Measurements from ENCODE around the gene PPP3CA. TPM values are rescaled to one million over a fixed set of nuclear protein-coding genes. Genes with fewer than 3 reads are reported as not detected.

PPP3CA gene
- total RNA-seq, 2 donors from 2014 or later, result 13.7 to 20.8 TPM

DNA sequence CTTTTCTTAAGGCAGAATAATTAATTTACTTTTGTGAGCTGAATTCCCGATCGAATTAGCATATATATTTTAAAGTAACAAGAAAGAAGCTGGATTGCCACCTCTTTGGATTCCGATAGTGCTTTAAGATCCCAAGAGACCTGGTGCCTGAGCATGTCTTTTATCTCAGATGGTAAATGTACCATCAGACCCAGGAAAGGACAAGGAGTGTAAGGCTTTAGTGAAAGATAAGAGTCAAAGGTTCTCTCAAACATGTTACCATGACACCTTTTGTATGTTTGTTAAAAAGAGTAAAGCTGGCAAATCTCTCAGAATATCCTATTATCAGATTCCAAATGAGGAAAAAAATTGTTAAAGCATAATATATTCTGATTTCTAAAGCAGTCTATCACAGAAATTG is 198.8 kb downstream of the PPP3CA start:
- WGBS, 2 donors, result 89 to 90% methylated on average over 3 of the region's 3 CpGs

GRCh38 chr4:101147283-101147682 is 200.0 kb downstream of the PPP3CA start:
- Histone ChIP-seq H3K4me3 (no peak overlapping the region), H3K27me3 (no peaks in the 10 kb centered on the region), H3K4me1 (peaks cover 9% of the 10 kb centered on the region), H3K9me3 (no peaks in the 10 kb centered on the region), H3K36me3 (replicated peaks in 1 of 2; ENCODE audit: insufficient read depth in 1 of 2, low read depth in 2 of 2) (no peaks in the 10 kb centered on the region), H3K27ac (no peak overlapping the region)
- DNase-seq (no peak), ATAC-seq (no peak)
- TF ChIP-seq, protein P1, sequence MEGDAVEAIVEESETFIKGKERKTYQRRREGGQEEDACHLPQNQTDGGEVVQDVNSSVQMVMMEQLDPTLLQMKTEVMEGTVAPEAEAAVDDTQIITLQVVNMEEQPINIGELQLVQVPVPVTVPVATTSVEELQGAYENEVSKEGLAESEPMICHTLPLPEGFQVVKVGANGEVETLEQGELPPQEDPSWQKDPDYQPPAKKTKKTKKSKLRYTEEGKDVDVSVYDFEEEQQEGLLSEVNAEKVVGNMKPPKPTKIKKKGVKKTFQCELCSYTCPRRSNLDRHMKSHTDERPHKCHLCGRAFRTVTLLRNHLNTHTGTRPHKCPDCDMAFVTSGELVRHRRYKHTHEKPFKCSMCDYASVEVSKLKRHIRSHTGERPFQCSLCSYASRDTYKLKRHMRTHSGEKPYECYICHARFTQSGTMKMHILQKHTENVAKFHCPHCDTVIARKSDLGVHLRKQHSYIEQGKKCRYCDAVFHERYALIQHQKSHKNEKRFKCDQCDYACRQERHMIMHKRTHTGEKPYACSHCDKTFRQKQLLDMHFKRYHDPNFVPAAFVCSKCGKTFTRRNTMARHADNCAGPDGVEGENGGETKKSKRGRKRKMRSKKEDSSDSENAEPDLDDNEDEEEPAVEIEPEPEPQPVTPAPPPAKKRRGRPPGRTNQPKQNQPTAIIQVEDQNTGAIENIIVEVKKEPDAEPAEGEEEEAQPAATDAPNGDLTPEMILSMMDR (IDR thresholded peaks at IDR 0.05), result no peak
- no peak for TF ChIP-seq POLR2A (IDR thresholded peaks at IDR 0.05)
- intact Hi-C loops (cut with DNase I), result no loop called here

More for the DNA sequence above, 198.8 kb downstream of the PPP3CA start:
- TF ChIP-seq POLR2A (IDR thresholded peaks at IDR 0.05), result no peak
- TF ChIP-seq, protein P1 (IDR thresholded peaks at IDR 0.05), result no peak
- H3K36me3 ChIP-seq (replicated peaks in 1 of 2; ENCODE audit: insufficient read depth in 1 of 2, low read depth in 2 of 2), result no peaks in the 10 kb centered on the region
- peaks cover 9% of the 10 kb centered on the region for H3K4me1 ChIP-seq
- H3K27ac ChIP-seq, result no peak overlapping the region
- no peaks in the 10 kb centered on the region for H3K9me3 ChIP-seq
- intact Hi-C loops (cut with DNase I), result no loop called here
- H3K27me3 ChIP-seq, result no peaks in the 10 kb centered on the region
- DNase-seq (no peak), ATAC-seq (no peak)
- H3K4me3 ChIP-seq, result no peak overlapping the region

- H3K27me3 ChIP-seq, result no peaks in the 10 kb centered on the region
- H3K27ac ChIP-seq, result no peak overlapping the region
- H3K4me3 ChIP-seq, result no peak overlapping the region
- DNase-seq (no peak), ATAC-seq (no peak)
- H3K9me3 ChIP-seq, result no peaks in the 10 kb centered on the region
- no peak for TF ChIP-seq POLR2A (IDR thresholded peaks at IDR 0.05)
- TF ChIP-seq, protein P1 (IDR thresholded peaks at IDR 0.05), result no peak
- H3K36me3 ChIP-seq (replicated peaks in 1 of 2; ENCODE audit: insufficient read depth in 1 of 2, low read depth in 2 of 2), result no peaks in the 10 kb centered on the region
- intact Hi-C loops (cut with DNase I), result no loop called here
- H3K4me1 ChIP-seq, result peaks cover 9% of the 10 kb centered on the region
These were observed 202.3 kb downstream of the PPP3CA start for GRCh38 chr4:101145021-101145420.

- ATAC-seq, result no peak
- H3K4me3 ChIP-seq, result no peak overlapping the region
- WGBS, 2 donors, result 81 to 82% methylated on average over 4 of the region's 4 CpGs
- TF ChIP-seq, protein P1 (IDR thresholded peaks at IDR 0.05), result no peak
- no peak for TF ChIP-seq POLR2A (IDR thresholded peaks at IDR 0.05)
- H3K9me3 ChIP-seq, result no peaks in the 10 kb centered on the region
- DNase-seq, result no peak
- H3K27me3 ChIP-seq, result no peaks in the 10 kb centered on the region
- H3K4me1 ChIP-seq, result no peaks in the 10 kb centered on the region
- no peak overlapping the region for H3K27ac ChIP-seq
- intact Hi-C loops (cut with DNase I), result no loop called here
- no peaks in the 10 kb centered on the region for H3K36me3 ChIP-seq (replicated peaks in 1 of 2; ENCODE audit: insufficient read depth in 1 of 2, low read depth in 2 of 2)
These were observed 205.1 kb downstream of the PPP3CA start for GRCh38 chr4:101142259-101142658.

GRCh38 chr4:101141855-101142254 is 205.5 kb downstream of the PPP3CA start:
- ATAC-seq (no peak), DNase-seq (no peak)
- Histone ChIP-seq H3K4me1 (no peaks in the 10 kb centered on the region), H3K27ac (no peak overlapping the region), H3K27me3 (no peaks in the 10 kb centered on the region), H3K9me3 (no peaks in the 10 kb centered on the region), H3K4me3 (no peak overlapping the region), H3K36me3 (replicated peaks in 1 of 2; ENCODE audit: insufficient read depth in 1 of 2, low read depth in 2 of 2) (no peaks in the 10 kb centered on the region)
- intact Hi-C loops (cut with DNase I), result no loop called here
- TF ChIP-seq, protein P1 (IDR thresholded peaks at IDR 0.05), result no peak
- no peak for TF ChIP-seq POLR2A (IDR thresholded peaks at IDR 0.05)
- 88 to 90% methylated on average over 4 of the region's 4 CpGs for WGBS, 2 donors
